Caco-2 (cell line): ENCODE data around the gene KLHDC7B. TPM values are rescaled to one million over a fixed set of nuclear protein-coding genes. Genes with fewer than 3 reads are reported as not detected.
A peak's percentile ranks its signal among the peaks of the same experiment; 100 is the strongest.

Experiments used
- BruUV-seq: library from RNA; stranded (reverse); fragments of 400-500 nt; replicated peaks from 2 replicates; lab custom pipeline; 2021; lab: Mats Ljungman, UMichigan
- CTCF ChIA-PET: fragments of 300-600 bp; sonication (Branson Sonifier 250); formaldehyde crosslinking; loops from one replicate; lab custom pipeline; 2022; ENCODE audit warnings: antibody characterized with exemption; lab: Charles Lee
- POLR2A ChIA-PET: fragments of 300-600 bp; sonication (Branson Sonifier 250); formaldehyde crosslinking; loops from one replicate; lab custom pipeline; 2022; ENCODE audit warnings: antibody characterized with exemption; lab: Charles Lee
- DNase-seq, 2 experiments: peaks; one replicate each; pipeline versions ENCODE4 v3.0.0 to v3.0.0-alpha.2; 2020 to 2022
- H3K27me3 ChIP-seq: replicated peaks from 2 replicates; pipeline ENCODE4 v1.6.0; 2011; ENCODE audit warnings: low read length; ENCODE audit not compliant: control insufficient read depth, insufficient read depth
- H3K36me3 ChIP-seq: 2 replicates; pipeline ENCODE4 v1.5.1; 2011; ENCODE audit warnings: low read length; ENCODE audit not compliant: control insufficient read depth, insufficient read depth
- H3K4me1 ChIP-seq: fragments of 250-450 bp; sonication (Bioruptor Pico); 2 replicates; pipeline ENCODE4 v1.5.1; 2020; ENCODE audit warnings: mild to moderate bottlenecking
- H3K4me3 ChIP-seq: 2 replicates; pipeline ENCODE4 v1.5.1; 2011; ENCODE audit warnings: low read depth, mild to moderate bottlenecking, control low read depth, low read length
- H3K9me3 ChIP-seq: fragments of 250-450 bp; sonication (Bioruptor Pico); 2 replicates; pipeline ENCODE4 v1.5.1; 2020; ENCODE audit warnings: mild to moderate bottlenecking, moderate library complexity
- H3K27ac Mint-ChIP-seq: one replicate; pipeline ENCODE4 v1.8.0; 2022; ENCODE audit warnings: mixed read lengths; ENCODE audit not compliant: unreplicated experiment
- H3K27me3 Mint-ChIP-seq: one replicate; pipeline ENCODE4 v1.8.0; 2022; ENCODE audit warnings: mixed read lengths; ENCODE audit not compliant: insufficient read depth, unreplicated experiment
- H3K36me3 Mint-ChIP-seq: one replicate; pipeline ENCODE4 v1.8.0; 2022; ENCODE audit warnings: mild to moderate bottlenecking, mixed read lengths; ENCODE audit not compliant: insufficient read depth, unreplicated experiment
- H3K4me1 Mint-ChIP-seq: one replicate; pipeline ENCODE4 v1.8.0; 2022; ENCODE audit warnings: low read depth, mixed read lengths; ENCODE audit not compliant: unreplicated experiment
- H3K4me3 Mint-ChIP-seq: one replicate; pipeline ENCODE4 v1.8.0; 2022; ENCODE audit warnings: mild to moderate bottlenecking, moderate library complexity, mixed read lengths; ENCODE audit not compliant: unreplicated experiment
- H3K9me3 Mint-ChIP-seq: one replicate; pipeline ENCODE4 v1.8.0; 2022; ENCODE audit warnings: mixed read lengths; ENCODE audit not compliant: unreplicated experiment
- intact Hi-C: fragments of 100-400 bp; cut with micrococcal nuclease; formaldehyde crosslinking; loops from one replicate; pipeline ENCODE4 v1.10.0; 2022; ENCODE audit not compliant: unreplicated experiment
- total RNA-seq: library from RNA; stranded (reverse); gene quantifications from 2 replicates; pipeline ENCODE4 v1.2.3, GENCODE V29; 2022
- TF ChIP-seq, protein P1 (sequence below), 2 experiments: fragments of 200-600 bp in 1 of 2; IDR thresholded peaks; 1 replicate in 1 of 2; 2 replicates in 1 of 2; pipeline versions ENCODE4 v1.5.1 to v1.8.0; 2011 to 2022; ENCODE audit warnings: antibody characterized with exemption in 1 of 2, control low read depth in 1 of 2, inconsistent platforms in 1 of 2, low read depth in 1 of 2, low read length in 1 of 2, mild to moderate bottlenecking in 1 of 2, moderate library complexity in 1 of 2; ENCODE audit not compliant: insufficient read depth in 1 of 2, severe bottlenecking in 1 of 2, unreplicated experiment in 1 of 2

Gene KLHDC7B
- total RNA-seq, 1 experiment from 2014 or later = 2.0 TPM

DNA sequence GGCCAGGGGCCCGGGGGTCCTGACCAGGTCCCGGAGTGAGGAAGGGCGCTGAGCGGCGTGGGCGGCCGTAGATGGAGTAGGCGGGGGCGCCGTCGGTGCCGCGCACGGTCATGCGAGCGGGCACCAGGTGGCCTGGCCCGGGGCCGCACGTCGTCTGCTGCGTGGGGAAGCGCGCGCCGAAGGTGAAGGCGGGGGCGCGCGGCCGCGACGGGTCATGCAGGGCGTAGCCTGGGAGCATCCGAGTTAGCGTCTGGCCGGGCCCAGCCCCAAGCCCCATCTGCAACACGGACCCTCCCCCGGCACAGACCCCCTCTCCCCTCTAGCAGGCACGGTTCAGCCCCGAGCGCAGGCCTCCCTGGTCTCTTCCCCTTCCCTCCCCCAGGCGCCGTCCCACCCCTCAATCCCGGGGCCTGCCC lies 14.1 kb upstream of the KLHDC7B start:
- intact Hi-C loops = loop anchor here (5.0 kb wide), 1 partner anchor 91 kb away; no protein-coding TSS in a partner anchor
- no peaks in the 10 kb centered on the region for H3K9me3 ChIP-seq
- H3K36me3 ChIP-seq = no peaks in the 10 kb centered on the region
- H3K36me3 Mint-ChIP-seq = peaks cover 35% of the 10 kb centered on the region
- no peaks in the 10 kb centered on the region for H3K27me3 Mint-ChIP-seq
- H3K4me1 ChIP-seq = peaks cover 36% of the 10 kb centered on the region
- H3K4me3 ChIP-seq = peak overlapping the region; percentile 68
- DNase-seq = peak; percentile 66
- peak overlapping the region; percentile 86 for H3K27ac Mint-ChIP-seq
- ChIA-PET POLR2A (interaction anchor here (0.7 to 1.5 kb wide), 5 partner anchors 16 to 237 kb away, joined by 3 to 7 read pairs (median 4); partner anchors contain the start of genes CHKB, LMF2 and SYCE3), CTCF (interaction anchor here (0.7 to 1.0 kb wide), 2 partner anchors 24 to 31 kb away, joined by 4 to 7 read pairs; partner anchors contain the start of genes LMF2 and SYCE3)
- H3K4me3 Mint-ChIP-seq = peak overlapping the region; percentile 81
- H3K4me1 Mint-ChIP-seq = peaks cover 31% of the 10 kb centered on the region
- no peaks in the 10 kb centered on the region for H3K27me3 ChIP-seq
- TF ChIP-seq, protein P1, sequence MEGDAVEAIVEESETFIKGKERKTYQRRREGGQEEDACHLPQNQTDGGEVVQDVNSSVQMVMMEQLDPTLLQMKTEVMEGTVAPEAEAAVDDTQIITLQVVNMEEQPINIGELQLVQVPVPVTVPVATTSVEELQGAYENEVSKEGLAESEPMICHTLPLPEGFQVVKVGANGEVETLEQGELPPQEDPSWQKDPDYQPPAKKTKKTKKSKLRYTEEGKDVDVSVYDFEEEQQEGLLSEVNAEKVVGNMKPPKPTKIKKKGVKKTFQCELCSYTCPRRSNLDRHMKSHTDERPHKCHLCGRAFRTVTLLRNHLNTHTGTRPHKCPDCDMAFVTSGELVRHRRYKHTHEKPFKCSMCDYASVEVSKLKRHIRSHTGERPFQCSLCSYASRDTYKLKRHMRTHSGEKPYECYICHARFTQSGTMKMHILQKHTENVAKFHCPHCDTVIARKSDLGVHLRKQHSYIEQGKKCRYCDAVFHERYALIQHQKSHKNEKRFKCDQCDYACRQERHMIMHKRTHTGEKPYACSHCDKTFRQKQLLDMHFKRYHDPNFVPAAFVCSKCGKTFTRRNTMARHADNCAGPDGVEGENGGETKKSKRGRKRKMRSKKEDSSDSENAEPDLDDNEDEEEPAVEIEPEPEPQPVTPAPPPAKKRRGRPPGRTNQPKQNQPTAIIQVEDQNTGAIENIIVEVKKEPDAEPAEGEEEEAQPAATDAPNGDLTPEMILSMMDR (IDR thresholded peaks at IDR 0.05; ENCODE audit: insufficient read depth in 1 of 2, low read depth in 1 of 2, low read length in 1 of 2, severe bottlenecking in 1 of 2, unreplicated experiment in 1 of 2) = no peak
- H3K9me3 Mint-ChIP-seq = no peaks in the 10 kb centered on the region
- no TSS peak for BruUV-seq

DNA sequence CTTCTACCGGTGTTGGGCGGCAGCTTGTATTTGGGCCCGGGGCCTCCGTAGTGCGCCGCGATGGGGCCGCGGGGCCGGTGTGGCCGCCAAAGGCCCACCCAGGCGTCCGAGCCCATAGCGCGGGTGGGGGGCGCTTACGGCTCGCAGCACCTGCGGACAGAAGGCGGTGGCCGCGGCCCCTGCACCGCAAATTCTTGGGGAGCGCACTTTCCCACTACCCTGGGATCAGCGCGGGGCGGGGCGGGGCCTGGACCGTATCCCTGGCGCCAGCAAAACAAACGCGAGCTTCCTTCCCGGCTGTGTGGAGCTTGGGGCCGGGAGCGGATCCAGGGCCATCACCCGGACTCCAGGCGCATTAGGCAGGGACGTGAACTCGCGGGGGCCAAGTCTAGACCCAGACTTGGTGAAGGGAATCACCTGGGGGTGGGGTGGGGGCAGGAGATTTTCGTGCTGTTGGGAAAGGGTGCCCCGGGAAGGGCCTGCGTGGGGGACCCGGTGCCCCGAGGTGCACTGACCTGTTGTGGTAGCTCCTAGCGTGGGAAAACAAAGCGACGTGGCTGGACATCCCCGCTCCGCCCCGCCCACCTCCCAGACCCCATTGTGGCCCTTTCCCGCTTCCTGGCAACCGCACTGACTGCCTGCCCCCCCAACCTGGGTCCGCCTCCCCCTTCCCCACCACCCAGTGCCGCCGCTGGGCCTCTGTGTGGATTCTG lies 13.6 kb upstream of the KLHDC7B start:
- peaks cover 30% of the 10 kb centered on the region for H3K36me3 Mint-ChIP-seq
- Histone ChIP-seq H3K4me1 (peaks cover 30% of the 10 kb centered on the region), H3K27me3 (no peaks in the 10 kb centered on the region), H3K4me3 (peak overlapping the region; percentile 68), H3K9me3 (no peaks in the 10 kb centered on the region), H3K36me3 (no peaks in the 10 kb centered on the region)
- H3K27me3 Mint-ChIP-seq = no peaks in the 10 kb centered on the region
- H3K4me1 Mint-ChIP-seq = peaks cover 27% of the 10 kb centered on the region
- DNase-seq = peak; percentile 69 to 78
- intact Hi-C loops = loop anchor here (2.0 to 5.0 kb wide), 2 partner anchors 31 to 90 kb away; partner anchors contain the start of gene SYCE3
- H3K4me3 Mint-ChIP-seq = peak overlapping the region; percentile 81
- POLR2A ChIA-PET = interaction anchor here (0.7 to 1.5 kb wide), 5 partner anchors 15 to 238 kb away, joined by 3 to 7 read pairs (median 4); partner anchors contain the start of genes CHKB, LMF2 and SYCE3
- TF ChIP-seq, protein P1 (IDR thresholded peaks at IDR 0.05; ENCODE audit: insufficient read depth in 1 of 2, low read depth in 1 of 2, low read length in 1 of 2, severe bottlenecking in 1 of 2, unreplicated experiment in 1 of 2) = no peak
- peak overlapping the region; percentile 86 for H3K27ac Mint-ChIP-seq
- CTCF ChIA-PET = interaction anchor here (0.7 to 1.0 kb wide), 3 partner anchors 24 to 89 kb away, joined by 3 to 7 read pairs (median 4); partner anchors contain the start of genes LMF2 and SYCE3
- H3K9me3 Mint-ChIP-seq = no peaks in the 10 kb centered on the region
- BruUV-seq = no TSS peak
